ENCODE results near the gene JAG1.
A peak's percentile ranks its signal among the peaks of the same experiment; 100 is the strongest.

The JAG1 gene

DNA sequence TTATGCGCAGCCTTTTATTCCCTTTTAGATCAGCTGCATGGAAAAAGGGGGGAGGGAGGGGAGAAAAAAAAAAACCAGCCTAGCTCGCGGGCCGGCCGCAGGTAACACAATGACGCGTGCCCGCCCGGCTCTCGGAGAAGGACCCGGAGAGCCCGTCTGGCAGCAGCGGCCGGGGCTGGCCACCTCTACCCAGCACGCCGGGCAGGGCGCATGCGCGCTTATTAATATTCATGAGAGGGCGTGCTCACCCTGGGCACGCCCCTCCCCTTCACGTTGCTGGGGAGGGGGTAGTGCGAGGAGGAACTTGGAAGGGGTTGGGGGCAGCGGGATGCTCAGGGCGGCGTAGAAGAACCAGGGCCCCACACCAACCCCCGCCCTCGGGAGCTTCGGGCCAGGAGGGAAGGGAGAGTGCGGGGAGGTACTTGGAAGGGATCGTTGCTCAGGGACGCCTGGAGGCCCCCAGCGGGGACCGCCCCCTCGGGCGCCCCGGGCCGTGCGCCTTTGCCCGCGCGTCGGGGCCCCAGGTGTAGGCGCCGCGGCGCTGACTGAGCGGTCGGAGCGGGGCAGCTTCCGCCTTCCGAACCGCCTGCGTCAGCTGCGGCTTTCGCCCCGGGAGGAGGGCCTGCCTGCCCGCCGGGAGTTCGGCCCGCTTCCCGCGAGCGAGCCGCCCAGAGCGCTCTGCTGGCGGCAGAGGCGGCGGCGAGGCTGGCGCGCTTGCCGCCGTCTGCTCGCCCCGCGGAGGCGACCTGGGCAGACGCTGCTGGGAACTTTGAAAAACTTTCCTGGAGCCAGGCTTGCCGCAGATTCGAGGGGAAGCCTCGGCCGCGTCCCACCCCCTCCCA, at the start of gene JAG1:
TSS of gene JAG1 (minus strand) at position 158 of the 842 bp plus-strand sequence. CDS start 469 bp downstream, outside the sequence.
- peak; percentile 94 to 99 for DNase-seq (ENCODE audit: low read depth in 1 of 2, low spot score in 1 of 2)
- in situ Hi-C loops (cut with HindIII; ENCODE audit: low pct_unique_long_range_greater_than_20kb, low sequenced_read_pairs) = no loop called here
- TF ChIP-seq JUND (IDR thresholded peaks at IDR 0.05; ENCODE audit: low read depth) = no peak

GRCh38 chr20:10721976-10722375, 48.2 kb upstream of the JAG1 start:
- DNase-seq (ENCODE audit: low read depth in 1 of 2, low spot score in 1 of 2) = no peak
- TF ChIP-seq JUND (IDR thresholded peaks at IDR 0.05; ENCODE audit: low read depth) = no peak
- in situ Hi-C loops (cut with HindIII; ENCODE audit: low pct_unique_long_range_greater_than_20kb, low sequenced_read_pairs) = no loop called here

DNA sequence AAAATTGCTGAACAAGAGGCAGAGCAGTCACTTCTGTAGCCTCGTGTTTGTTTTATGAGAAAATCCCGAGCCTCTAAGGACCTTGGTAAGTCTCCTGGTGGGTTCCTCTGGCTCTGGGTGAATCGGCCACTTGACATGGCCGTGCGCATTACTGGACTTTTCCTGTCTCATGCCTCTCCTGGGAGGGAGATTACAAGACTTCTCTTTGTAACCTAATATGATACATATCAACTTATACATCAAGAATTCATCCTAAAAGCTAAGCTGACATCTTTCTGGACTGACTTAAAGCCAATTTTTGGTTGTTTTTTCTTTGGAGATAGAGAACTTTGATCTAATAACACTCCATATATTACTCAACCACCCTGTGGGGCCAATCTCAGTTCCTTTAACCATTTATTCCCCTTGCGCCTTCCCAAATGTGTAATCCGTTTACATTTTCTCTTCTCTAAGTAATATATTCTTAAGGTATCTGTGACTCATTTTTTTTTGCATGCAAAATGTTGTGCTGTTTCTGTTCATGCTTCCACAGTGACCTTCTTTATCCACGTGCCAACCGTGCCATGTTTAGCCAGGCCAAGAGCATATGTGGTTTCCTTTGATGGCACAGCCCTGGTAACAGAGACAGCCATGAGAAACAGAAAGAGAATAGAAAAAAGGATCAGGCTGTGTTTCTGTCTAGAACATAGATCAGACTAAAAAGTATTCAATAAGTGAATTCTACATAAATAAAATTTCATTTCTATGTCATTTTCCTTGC, 47.5 kb upstream of the JAG1 start:
- no peak for TF ChIP-seq JUND (IDR thresholded peaks at IDR 0.05; ENCODE audit: low read depth)
- DNase-seq (ENCODE audit: low read depth in 1 of 2, low spot score in 1 of 2) = no peak
- in situ Hi-C loops (cut with HindIII; ENCODE audit: low pct_unique_long_range_greater_than_20kb, low sequenced_read_pairs) = no loop called here

- in situ Hi-C loops (cut with HindIII; ENCODE audit: low pct_unique_long_range_greater_than_20kb, low sequenced_read_pairs) = no loop called here
- no peak for TF ChIP-seq JUND (IDR thresholded peaks at IDR 0.05; ENCODE audit: low read depth)
These were observed 46.8 kb upstream of the JAG1 start for GRCh38 chr20:10720565-10720964.

DNA sequence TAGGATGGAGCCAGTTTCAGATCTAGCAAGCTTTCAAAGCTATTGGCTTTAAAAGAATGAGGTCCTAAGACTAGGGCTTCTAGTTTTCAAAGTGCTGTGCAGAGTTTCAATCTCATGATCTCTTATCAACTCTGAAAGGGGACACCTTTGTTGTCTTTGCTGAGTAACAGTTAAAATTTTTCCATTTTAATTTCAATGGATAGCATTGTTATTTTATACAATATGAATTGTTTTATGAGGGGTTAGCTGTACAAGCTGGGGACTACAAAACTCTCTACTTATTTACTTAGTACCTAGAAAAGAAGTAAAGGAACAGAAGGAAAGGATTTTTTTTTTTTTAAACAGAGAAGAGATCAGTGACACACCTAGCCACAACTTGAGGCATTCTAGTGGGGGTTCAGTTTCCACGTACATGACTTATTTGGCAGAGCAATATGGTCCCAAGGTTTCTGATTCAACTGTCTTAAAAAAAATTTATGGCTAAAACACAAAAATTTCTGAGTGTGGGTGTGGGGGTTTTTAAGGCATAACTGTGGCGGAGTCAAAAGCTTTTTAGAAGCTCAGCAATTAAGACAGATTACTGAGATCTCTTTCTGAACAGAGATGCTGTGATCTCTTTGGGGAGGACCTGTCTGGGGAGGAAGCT, 46.1 kb upstream of the JAG1 start:
- DNase-seq (ENCODE audit: low read depth in 1 of 2, low spot score in 1 of 2) = no peak
- TF ChIP-seq JUND (IDR thresholded peaks at IDR 0.05; ENCODE audit: low read depth) = no peak
- in situ Hi-C loops (cut with HindIII; ENCODE audit: low pct_unique_long_range_greater_than_20kb, low sequenced_read_pairs) = no loop called here

More at GRCh38 chr20:10720565-10720964, 46.8 kb upstream of the JAG1 start:
- no peak for DNase-seq (ENCODE audit: low read depth in 1 of 2, low spot score in 1 of 2)

- no peak for DNase-seq (ENCODE audit: low read depth in 1 of 2, low spot score in 1 of 2)
- in situ Hi-C loops (cut with HindIII; ENCODE audit: low pct_unique_long_range_greater_than_20kb, low sequenced_read_pairs) = no loop called here
- no peak for TF ChIP-seq JUND (IDR thresholded peaks at IDR 0.05; ENCODE audit: low read depth)
These were observed 44.9 kb upstream of the JAG1 start for GRCh38 chr20:10718661-10719060.

DNA sequence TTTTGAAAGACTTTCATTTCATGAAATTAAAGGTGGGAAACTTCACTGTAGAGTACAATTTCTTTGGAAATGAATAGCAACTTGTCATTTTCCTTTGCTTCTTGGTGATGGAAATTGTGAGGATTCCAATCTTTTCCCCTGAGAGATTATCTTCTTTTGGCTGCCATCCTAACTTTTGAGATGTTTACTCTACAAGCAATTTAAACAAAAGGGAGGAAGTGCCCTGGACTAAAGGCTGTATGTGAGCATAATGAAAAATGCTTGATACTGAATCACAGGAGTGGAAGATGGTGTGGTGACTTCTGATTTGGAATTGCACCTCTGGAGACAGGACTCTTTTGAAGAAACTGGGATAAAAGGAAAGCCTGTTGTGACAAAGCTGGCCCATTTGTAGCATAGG, 43.1 kb upstream of the JAG1 start:
- TF ChIP-seq JUND (IDR thresholded peaks at IDR 0.05; ENCODE audit: low read depth) = no peak
- in situ Hi-C loops (cut with HindIII; ENCODE audit: low pct_unique_long_range_greater_than_20kb, low sequenced_read_pairs) = no loop called here
- no peak for DNase-seq (ENCODE audit: low read depth in 1 of 2, low spot score in 1 of 2)

- in situ Hi-C loops (cut with HindIII; ENCODE audit: low pct_unique_long_range_greater_than_20kb, low sequenced_read_pairs) = no loop called here
- TF ChIP-seq JUND (IDR thresholded peaks at IDR 0.05; ENCODE audit: low read depth) = no peak
- DNase-seq (ENCODE audit: low read depth in 1 of 2, low spot score in 1 of 2) = peak in 1 of 2 experiments; percentile 4
These were observed 41.2 kb upstream of the JAG1 start for GRCh38 chr20:10715035-10715434.

DNA sequence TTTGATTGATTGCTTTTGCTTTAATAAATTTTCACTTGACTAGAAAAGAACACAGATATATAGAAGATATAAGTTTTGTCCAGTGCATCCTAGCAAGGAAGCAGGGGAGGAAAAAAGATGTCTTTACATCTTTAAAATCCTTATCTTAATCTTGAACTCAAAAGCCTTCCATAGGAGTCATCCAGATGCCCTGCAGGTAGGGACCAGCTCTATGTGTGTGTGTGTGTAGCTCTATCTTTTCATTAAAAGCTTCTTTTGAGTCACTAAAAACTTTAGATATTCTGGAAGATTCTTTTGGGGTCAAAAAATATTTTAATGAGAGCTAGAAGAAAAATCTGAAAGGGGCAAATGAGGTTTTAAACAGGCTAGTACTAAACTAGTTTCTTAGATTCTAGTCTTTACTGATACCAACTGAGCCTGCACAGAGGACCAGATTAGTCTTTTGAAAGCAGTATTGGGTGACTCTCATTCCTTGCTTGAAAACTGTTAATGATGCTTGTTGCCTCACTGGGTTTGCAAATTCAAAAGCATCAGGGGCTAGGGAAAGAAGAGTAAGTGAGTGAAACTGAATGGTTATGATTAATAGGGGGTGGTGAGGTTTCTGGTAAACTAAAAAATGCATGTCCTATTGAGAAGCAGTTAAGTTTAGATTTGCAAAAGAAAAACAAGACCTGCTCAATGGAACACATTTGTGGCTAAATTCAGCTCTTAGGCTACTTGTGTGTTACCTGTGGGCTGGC, 40.6 kb upstream of the JAG1 start:
- DNase-seq (ENCODE audit: low read depth in 1 of 2, low spot score in 1 of 2) = no peak
- in situ Hi-C loops (cut with HindIII; ENCODE audit: low pct_unique_long_range_greater_than_20kb, low sequenced_read_pairs) = no loop called here
- TF ChIP-seq JUND (IDR thresholded peaks at IDR 0.05; ENCODE audit: low read depth) = no peak

DNA sequence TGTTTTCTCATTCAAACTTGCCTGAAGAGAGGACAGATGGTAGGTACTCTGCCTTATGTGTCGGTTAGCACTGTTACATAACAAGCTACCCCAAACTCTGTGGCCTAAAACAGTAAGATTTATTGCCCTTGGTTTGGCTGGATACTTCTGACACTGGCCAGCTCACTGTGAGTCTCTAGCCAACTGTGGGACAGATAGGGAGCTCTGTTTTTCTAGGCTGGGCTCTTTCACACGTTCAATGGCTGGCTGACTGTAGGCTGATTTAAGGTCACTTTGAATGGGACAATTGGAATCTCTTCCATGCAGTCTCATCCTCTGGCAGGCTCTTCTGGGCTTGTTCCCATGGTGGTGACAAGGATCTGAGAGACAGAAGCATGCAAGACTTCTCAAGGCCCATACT, 39.4 kb upstream of the JAG1 start:
- no peak for DNase-seq (ENCODE audit: low read depth in 1 of 2, low spot score in 1 of 2)
- no peak for TF ChIP-seq JUND (IDR thresholded peaks at IDR 0.05; ENCODE audit: low read depth)
- in situ Hi-C loops (cut with HindIII; ENCODE audit: low pct_unique_long_range_greater_than_20kb, low sequenced_read_pairs) = no loop called here

- TF ChIP-seq JUND (IDR thresholded peaks at IDR 0.05; ENCODE audit: low read depth) = no peak
- in situ Hi-C loops (cut with HindIII; ENCODE audit: low pct_unique_long_range_greater_than_20kb, low sequenced_read_pairs) = no loop called here
- DNase-seq (ENCODE audit: low read depth in 1 of 2, low spot score in 1 of 2) = no peak
These were observed 38.2 kb upstream of the JAG1 start for GRCh38 chr20:10711903-10712451.
